Thyroid gland (tissue), 4 donors: ENCODE measurements around the gene PDZD8. TPM values are rescaled to one million over a fixed set of nuclear protein-coding genes. Genes with fewer than 3 reads are reported as not detected.

Experiments used
- DNase-seq, 2 donors: peaks; one replicate each; pipeline ENCODE4 v3.0.0-alpha.2; 2019
- H3K27ac ChIP-seq, 3 donors: fragments of 200-600 bp; sonication (generic); 1 replicate in 2 of 3; 2 replicates in 1 of 3; pipeline ENCODE4 v1.5.1; 2016 to 2019; ENCODE audit warnings: mild to moderate bottlenecking in 1 of 3, moderate library complexity in 1 of 3
- H3K27me3 ChIP-seq: fragments of 200-600 bp; sonication (generic); one replicate; pipeline ENCODE4 v1.5.1; 2019
- H3K36me3 ChIP-seq, 2 donors: fragments of 200-600 bp; sonication (generic); one replicate each; pipeline ENCODE4 v1.5.1; 2016 to 2019
- H3K4me1 ChIP-seq, 2 donors: fragments of 200-600 bp; sonication (generic); one replicate each; pipeline ENCODE4 v1.5.1; 2017 to 2019
- H3K4me3 ChIP-seq, 3 donors: fragments of 200-600 bp; sonication (generic); replicated peaks in 1 of 3; 1 replicate in 2 of 3; 2 replicates in 1 of 3; pipeline ENCODE4 v1.5.1; 2016; ENCODE audit warnings: mild to moderate bottlenecking in 1 of 3
- H3K9me3 ChIP-seq: fragments of 200-600 bp; sonication (generic); one replicate; pipeline ENCODE4 v1.5.1; 2017
- CTCF ChIP-seq, 6 experiments: fragments of 200-600 bp in 3 of 6; fragments of 450-650 bp in 3 of 6; sonication (generic) in 3 of 6; IDR thresholded peaks; one replicate each; pipeline ENCODE4 v1.5.1; 2016 to 2019; ENCODE audit warnings: antibody characterized with exemption in 6 of 6, mild to moderate bottlenecking in 2 of 6, inconsistent platforms in 1 of 6, moderate library complexity in 1 of 6
- POLR2A ChIP-seq, 2 donors: fragments of 450-650 bp; IDR thresholded peaks; one replicate each; pipeline ENCODE4 v1.6.1; 2017; ENCODE audit warnings: antibody characterized with exemption in 2 of 2, mild to moderate bottlenecking in 2 of 2, moderate library complexity in 1 of 2
- WGBS, 2 donors: methylation state at CpG; one replicate each; pipeline ENCODE4 v1.1.5; 2017; 5-methylcytosine and 5-hydroxymethylcytosine counted together
- intact Hi-C: fragments of 100-400 bp; cut with DNase I; formaldehyde crosslinking; loops from one replicate; pipeline ENCODE4 v1.15.1; 2023
- total RNA-seq, 4 donors: library from RNA; depleted of rRNA; stranded (reverse); fragments of >200 nt; gene quantifications; one replicate each; pipeline ENCODE4 v1.2.3, GENCODE V29; 2016

Gene PDZD8
- total RNA-seq, 4 donors from 2014 or later: 31.3 to 49.0 (median 35.1) TPM

- H3K4me1 ChIP-seq: peaks cover 3 to 8% of the 10 kb centered on the region in 2 donors
- H3K9me3 ChIP-seq: no peaks in the 10 kb centered on the region
- no peak overlapping the region for H3K4me3 ChIP-seq
- no peaks in the 10 kb centered on the region for H3K36me3 ChIP-seq
- H3K27me3 ChIP-seq: no peaks in the 10 kb centered on the region
- intact Hi-C loops: no loop called here
- H3K27ac ChIP-seq: no peak overlapping the region
- no peak for DNase-seq
- WGBS, 2 donors: 85 to 92% methylated on average over 4 of the region's 4 CpGs
- no peak for TF ChIP-seq POLR2A (IDR thresholded peaks at IDR 0.05)
- TF ChIP-seq CTCF (IDR thresholded peaks at IDR 0.05): no peak
These were observed 8.5 kb downstream of the PDZD8 start for GRCh38 chr10:117366741-117367140.

- TF ChIP-seq CTCF (IDR thresholded peaks at IDR 0.05) (no peak), POLR2A (IDR thresholded peaks at IDR 0.05) (no peak)
- no peak overlapping the region for H3K4me3 ChIP-seq
- 75 to 79% methylated on average over 2 of the region's 2 CpGs for WGBS, 2 donors
- intact Hi-C loops: no loop called here
- no peaks in the 10 kb centered on the region for H3K36me3 ChIP-seq
- no peaks in the 10 kb centered on the region for H3K9me3 ChIP-seq
- no peak for DNase-seq
- H3K27ac ChIP-seq: no peak overlapping the region
- peaks cover 13 to 19% of the 10 kb centered on the region in 2 donors for H3K4me1 ChIP-seq
- H3K27me3 ChIP-seq: no peaks in the 10 kb centered on the region
These were observed 9.6 kb downstream of the PDZD8 start for GRCh38 chr10:117365612-117366011.

GRCh38 chr10:117364110-117364960 lies 10.9 kb downstream of the PDZD8 start:
- Histone ChIP-seq H3K4me1 (peaks cover 13 to 21% of the 10 kb centered on the region in 2 donors), H3K4me3 (no peak overlapping the region), H3K27me3 (no peaks in the 10 kb centered on the region), H3K27ac (no peak overlapping the region), H3K9me3 (no peaks in the 10 kb centered on the region), H3K36me3 (no peaks in the 10 kb centered on the region)
- TF ChIP-seq CTCF (IDR thresholded peaks at IDR 0.05) (no peak), POLR2A (IDR thresholded peaks at IDR 0.05) (no peak)
- 83 to 87% methylated on average over 6 of the region's 6 CpGs for WGBS, 2 donors
- no peak for DNase-seq
- intact Hi-C loops: no loop called here

DNA sequence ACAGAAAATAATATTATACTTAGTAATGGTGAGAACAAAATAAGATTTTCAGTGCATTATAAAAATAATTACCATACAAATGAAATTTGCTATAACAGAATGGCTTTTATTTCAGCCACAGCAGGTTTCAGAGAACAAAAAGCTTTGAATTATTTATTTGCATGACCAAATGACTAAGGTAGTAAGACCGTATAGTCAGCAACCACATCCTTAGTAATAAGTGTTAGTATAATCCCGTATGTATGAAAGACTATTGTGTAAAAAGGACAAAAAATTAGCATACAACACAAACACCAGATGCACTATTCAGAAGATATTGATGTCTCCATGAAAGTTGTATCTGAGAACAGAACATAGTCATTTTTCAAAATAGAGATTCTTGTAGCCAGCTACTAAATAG lies 12.2 kb downstream of the PDZD8 start:
- TF ChIP-seq CTCF (IDR thresholded peaks at IDR 0.05) (no peak), POLR2A (IDR thresholded peaks at IDR 0.05) (no peak)
- H3K9me3 ChIP-seq: no peaks in the 10 kb centered on the region
- no peak overlapping the region for H3K27ac ChIP-seq
- H3K4me3 ChIP-seq: no peak overlapping the region
- no peaks in the 10 kb centered on the region for H3K36me3 ChIP-seq
- WGBS, 2 donors: 86 to 92% methylated on average over 2 of the region's 2 CpGs
- H3K4me1 ChIP-seq: peaks cover 13 to 21% of the 10 kb centered on the region in 2 donors
- intact Hi-C loops: no loop called here
- no peak for DNase-seq
- no peaks in the 10 kb centered on the region for H3K27me3 ChIP-seq

DNA sequence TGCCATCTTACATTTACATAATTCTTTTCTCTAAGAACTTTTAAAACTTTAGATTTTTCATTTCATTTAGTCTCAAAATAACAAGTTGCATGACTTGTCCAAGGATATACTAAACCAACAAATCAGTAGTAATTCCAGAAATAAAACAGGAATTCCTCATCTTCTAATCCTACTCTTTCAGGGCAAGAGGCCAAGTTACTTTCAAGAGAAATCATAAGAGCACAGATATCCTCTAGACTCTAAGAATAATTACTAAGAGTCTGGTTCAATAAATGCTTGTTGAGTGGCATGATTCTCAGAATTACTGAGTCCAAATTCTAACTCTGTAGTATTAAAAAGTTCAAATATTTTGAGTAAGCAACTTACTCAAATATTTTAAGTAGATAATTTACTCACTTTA lies 12.9 kb downstream of the PDZD8 start:
- peaks cover 13 to 21% of the 10 kb centered on the region in 2 donors for H3K4me1 ChIP-seq
- TF ChIP-seq CTCF (IDR thresholded peaks at IDR 0.05) (no peak), POLR2A (IDR thresholded peaks at IDR 0.05) (no peak)
- no peak for DNase-seq
- intact Hi-C loops: no loop called here
- H3K27me3 ChIP-seq: no peaks in the 10 kb centered on the region
- H3K4me3 ChIP-seq: no peak overlapping the region
- H3K36me3 ChIP-seq: no peaks in the 10 kb centered on the region
- H3K9me3 ChIP-seq: no peaks in the 10 kb centered on the region
- H3K27ac ChIP-seq: no peak overlapping the region
